NT2/D1 (cell line): ENCODE results near the gene DUS2.

Experiments
- YY1 ChIP-seq: IDR thresholded peaks from 2 replicates; pipeline ENCODE4 v1.6.1; 2011; ENCODE audit not compliant: insufficient read length, insufficient read depth
- ZNF274 ChIP-seq: IDR thresholded peaks from 2 replicates; pipeline ENCODE4 v1.6.1; 2011; ENCODE audit warnings: mild to moderate bottlenecking, low read depth, low read length

GRCh38 chr16:68089067-68089466 is 66.0 kb downstream of the DUS2 start:
- TF ChIP-seq ZNF274 (no peak), YY1 (no peak)
